ENCODE data around the gene SPHKAP.

SPHKAP gene

GRCh38 chr2:228066126-228066798 is 115.2 kb downstream of the SPHKAP start:
- no peak for TF ChIP-seq Cebpa-rat (IDR thresholded peaks at IDR 0.05)
- Histone ChIP-seq H3K27me3 (no peaks in the 10 kb centered on the region), H3K4me1 (no peaks in the 10 kb centered on the region), H3K4me2 (no peak overlapping the region), H3K4me3 (no peak overlapping the region), H3K9me3 (no peaks in the 10 kb centered on the region), H3K27ac (no peak overlapping the region), H3K9ac (no peak overlapping the region), H4K20me1 (no peaks in the 10 kb centered on the region), H3K36me3 (no peaks in the 10 kb centered on the region)

GRCh38 chr2:228065686-228066085 is 115.8 kb downstream of the SPHKAP start:
- Histone ChIP-seq H3K9ac (no peak overlapping the region), H4K20me1 (no peaks in the 10 kb centered on the region), H3K4me1 (no peaks in the 10 kb centered on the region), H3K4me2 (no peak overlapping the region), H3K27me3 (no peaks in the 10 kb centered on the region), H3K36me3 (no peaks in the 10 kb centered on the region), H3K4me3 (no peak overlapping the region), H3K27ac (no peak overlapping the region), H3K9me3 (no peaks in the 10 kb centered on the region)
- TF ChIP-seq Cebpa-rat (IDR thresholded peaks at IDR 0.05), result no peak

GRCh38 chr2:228064796-228065315 is 116.6 kb downstream of the SPHKAP start:
- no peak overlapping the region for H3K9ac ChIP-seq
- no peaks in the 10 kb centered on the region for H3K4me1 ChIP-seq
- no peak overlapping the region for H3K4me3 ChIP-seq
- no peaks in the 10 kb centered on the region for H3K36me3 ChIP-seq
- H4K20me1 ChIP-seq, result no peaks in the 10 kb centered on the region
- TF ChIP-seq Cebpa-rat (IDR thresholded peaks at IDR 0.05), result no peak
- no peak overlapping the region for H3K27ac ChIP-seq
- H3K4me2 ChIP-seq, result no peak overlapping the region
- H3K9me3 ChIP-seq, result no peaks in the 10 kb centered on the region
- H3K27me3 ChIP-seq, result no peaks in the 10 kb centered on the region

- no peak for TF ChIP-seq Cebpa-rat (IDR thresholded peaks at IDR 0.05)
- H3K9me3 ChIP-seq, result no peaks in the 10 kb centered on the region
- no peak overlapping the region for H3K27ac ChIP-seq
- H3K4me3 ChIP-seq, result no peak overlapping the region
- no peak overlapping the region for H3K4me2 ChIP-seq
- H3K36me3 ChIP-seq, result no peaks in the 10 kb centered on the region
- H4K20me1 ChIP-seq, result no peaks in the 10 kb centered on the region
- no peaks in the 10 kb centered on the region for H3K27me3 ChIP-seq
- no peaks in the 10 kb centered on the region for H3K4me1 ChIP-seq
- no peak overlapping the region for H3K9ac ChIP-seq
These were observed 117.5 kb downstream of the SPHKAP start for GRCh38 chr2:228064024-228064423.

GRCh38 chr2:228063558-228063957 is 117.9 kb downstream of the SPHKAP start:
- no peak for TF ChIP-seq Cebpa-rat (IDR thresholded peaks at IDR 0.05)
- H3K4me3 ChIP-seq, result no peak overlapping the region
- H3K27me3 ChIP-seq, result no peaks in the 10 kb centered on the region
- H3K9ac ChIP-seq, result no peak overlapping the region
- H3K27ac ChIP-seq, result no peak overlapping the region
- no peaks in the 10 kb centered on the region for H4K20me1 ChIP-seq
- no peaks in the 10 kb centered on the region for H3K9me3 ChIP-seq
- no peaks in the 10 kb centered on the region for H3K4me1 ChIP-seq
- H3K36me3 ChIP-seq, result no peaks in the 10 kb centered on the region
- H3K4me2 ChIP-seq, result no peak overlapping the region

- no peaks in the 10 kb centered on the region for H3K4me1 ChIP-seq
- H3K27me3 ChIP-seq, result no peaks in the 10 kb centered on the region
- no peak for TF ChIP-seq Cebpa-rat (IDR thresholded peaks at IDR 0.05)
- no peak overlapping the region for H3K27ac ChIP-seq
- H3K36me3 ChIP-seq, result no peaks in the 10 kb centered on the region
- no peaks in the 10 kb centered on the region for H3K9me3 ChIP-seq
- H4K20me1 ChIP-seq, result no peaks in the 10 kb centered on the region
- H3K9ac ChIP-seq, result no peak overlapping the region
- H3K4me3 ChIP-seq, result no peak overlapping the region
- H3K4me2 ChIP-seq, result no peak overlapping the region
These were observed 121.8 kb downstream of the SPHKAP start for GRCh38 chr2:228059735-228060134.

GRCh38 chr2:228056293-228057097 is 125.0 kb downstream of the SPHKAP start:
- no peaks in the 10 kb centered on the region for H4K20me1 ChIP-seq
- H3K36me3 ChIP-seq, result no peaks in the 10 kb centered on the region
- H3K4me3 ChIP-seq, result no peak overlapping the region
- no peaks in the 10 kb centered on the region for H3K4me1 ChIP-seq
- no peaks in the 10 kb centered on the region for H3K9me3 ChIP-seq
- no peak overlapping the region for H3K27ac ChIP-seq
- H3K4me2 ChIP-seq, result no peak overlapping the region
- H3K27me3 ChIP-seq, result no peaks in the 10 kb centered on the region
- TF ChIP-seq Cebpa-rat (IDR thresholded peaks at IDR 0.05), result no peak
- H3K9ac ChIP-seq, result no peak overlapping the region

- Histone ChIP-seq H4K20me1 (no peaks in the 10 kb centered on the region), H3K4me1 (no peaks in the 10 kb centered on the region), H3K4me2 (no peak overlapping the region), H3K27ac (no peak overlapping the region), H3K9me3 (no peaks in the 10 kb centered on the region), H3K9ac (no peak overlapping the region), H3K4me3 (no peak overlapping the region), H3K36me3 (no peaks in the 10 kb centered on the region), H3K27me3 (no peaks in the 10 kb centered on the region)
- TF ChIP-seq Cebpa-rat (IDR thresholded peaks at IDR 0.05), result no peak
These were observed 132.5 kb downstream of the SPHKAP start for GRCh38 chr2:228048838-228049490.

- no peaks in the 10 kb centered on the region for H3K27me3 ChIP-seq
- no peak overlapping the region for H3K4me3 ChIP-seq
- H4K20me1 ChIP-seq, result no peaks in the 10 kb centered on the region
- H3K36me3 ChIP-seq, result no peaks in the 10 kb centered on the region
- H3K9ac ChIP-seq, result no peak overlapping the region
- no peak for TF ChIP-seq Cebpa-rat (IDR thresholded peaks at IDR 0.05)
- H3K27ac ChIP-seq, result no peak overlapping the region
- H3K4me1 ChIP-seq, result no peaks in the 10 kb centered on the region
- H3K4me2 ChIP-seq, result no peak overlapping the region
- H3K9me3 ChIP-seq, result no peaks in the 10 kb centered on the region
These were observed 140.5 kb downstream of the SPHKAP start for GRCh38 chr2:228040995-228041394.

All from BLaER1 (cell line).